Middle frontal gyrus (tissue), 1 donor: ENCODE data around the gene TP53.
A peak's percentile ranks its signal among the peaks of the same experiment; 100 is the strongest.
"Not testable (repeated sequence)": the region's sequence is repeated elsewhere in the genome, so short reads cannot be mapped to it uniquely, and the experiment has no call there.

Experiments used
- DNase-seq: peaks from one replicate; pipeline ENCODE4 v3.0.0-alpha.2; 2015; ENCODE audit warnings: low spot score; ENCODE audit errors: extremely low spot score

TP53 gene

DNA sequence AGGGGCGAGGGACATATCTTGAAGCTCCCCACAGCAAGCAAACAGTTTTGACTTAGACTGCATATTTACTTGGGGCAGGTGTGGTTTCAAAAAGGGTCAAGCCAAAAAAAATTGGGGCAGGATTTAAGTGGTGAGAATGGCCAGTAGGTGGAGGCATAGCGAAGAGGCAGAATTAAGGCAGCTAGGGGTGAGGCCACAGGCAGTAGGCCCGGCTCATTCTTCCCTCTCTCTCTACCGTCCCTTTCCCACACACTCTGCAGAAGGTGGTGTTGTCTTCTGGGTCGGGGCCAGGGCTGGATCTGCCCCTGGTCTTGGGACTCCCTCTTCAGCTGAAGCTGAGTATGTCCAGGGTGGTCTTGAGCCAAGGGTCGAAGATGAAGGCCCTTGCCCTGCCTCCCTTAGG lies 54.8 kb downstream of the TP53 start:
- no peak for DNase-seq

DNA sequence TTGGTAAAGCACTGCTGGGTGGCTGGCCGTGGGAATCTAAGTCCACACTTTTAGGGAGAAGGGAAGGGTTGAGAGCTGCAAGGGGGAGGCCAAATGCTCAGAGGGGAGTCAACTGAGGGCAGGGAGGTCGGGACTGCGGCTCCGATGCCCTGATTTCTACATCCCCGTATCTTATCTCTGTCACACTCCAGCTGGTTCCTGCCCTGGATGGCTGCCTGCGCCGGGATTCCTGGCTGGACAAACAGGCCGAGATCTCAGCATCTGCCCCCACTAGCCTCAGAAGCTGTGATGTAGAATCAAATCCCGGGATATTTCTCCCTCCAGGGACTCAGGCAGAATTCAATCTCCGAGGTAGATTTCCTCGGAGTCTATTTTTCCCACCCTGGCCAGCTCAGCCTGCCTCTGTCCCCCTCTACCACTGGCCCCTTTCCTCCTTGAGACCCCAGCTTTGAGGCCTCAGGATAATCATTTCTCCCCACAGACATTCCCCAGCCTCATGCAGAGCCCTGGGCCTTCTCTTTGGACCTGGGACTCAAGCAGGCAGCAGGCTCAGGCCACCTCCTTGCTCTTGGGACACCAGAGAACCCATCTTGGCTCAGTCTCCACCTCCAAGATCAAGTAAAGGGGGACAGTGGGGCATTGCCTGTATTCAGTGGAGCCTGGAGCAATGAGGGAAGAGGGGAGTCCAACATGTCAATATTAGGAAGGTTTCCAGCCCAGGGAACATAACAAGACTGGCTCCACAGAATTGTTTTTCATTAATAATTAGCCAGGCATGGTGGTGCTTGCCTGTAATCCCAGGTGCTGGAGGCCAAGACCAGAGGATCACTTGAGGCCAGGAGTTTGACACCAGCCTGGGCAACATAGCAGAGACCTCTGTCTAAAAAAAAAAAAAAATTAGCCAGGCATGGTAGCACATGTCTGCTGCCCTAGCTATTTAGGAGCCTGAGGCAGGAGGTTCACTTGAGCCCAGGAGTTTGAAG lies 55.6 kb downstream of the TP53 start:
- DNase-seq, result no peak

DNA sequence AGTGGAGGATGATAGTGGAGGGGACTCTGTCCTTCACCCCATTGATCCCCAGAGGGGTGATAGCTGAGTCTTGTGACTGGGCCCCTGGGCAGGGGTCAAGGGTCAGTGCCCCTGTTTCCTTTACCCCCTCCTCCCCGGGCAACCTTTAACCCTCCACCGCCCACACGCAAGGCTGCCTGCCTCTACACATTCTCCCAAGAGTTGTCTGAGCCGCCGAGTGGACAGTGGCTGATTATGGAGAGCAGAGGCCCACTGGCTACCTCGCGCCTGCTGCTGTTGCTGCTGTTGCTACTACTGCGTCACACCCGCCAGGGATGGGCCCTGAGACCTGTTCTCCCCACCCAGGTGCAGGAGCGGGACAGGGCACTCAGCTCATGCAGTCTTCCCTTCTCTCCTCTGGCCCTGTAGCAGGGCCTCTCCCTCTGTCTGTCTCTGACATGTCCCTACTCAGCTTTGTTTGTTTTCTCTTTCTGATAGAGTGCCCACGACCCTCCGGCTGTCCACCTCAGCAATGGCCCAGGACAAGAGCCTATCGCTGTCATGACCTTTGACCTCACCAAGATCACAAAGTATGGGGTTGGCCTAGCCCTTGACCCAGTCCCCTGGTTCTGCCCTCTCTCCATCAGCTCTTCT lies 57.2 kb downstream of the TP53 start, which contains the start of gene SHBG:
Gene SHBG (plus strand): TSS at position 197 of the 633 bp plus-strand sequence. CDS start 38 bp downstream, at position 235.
- no peak for DNase-seq

DNA sequence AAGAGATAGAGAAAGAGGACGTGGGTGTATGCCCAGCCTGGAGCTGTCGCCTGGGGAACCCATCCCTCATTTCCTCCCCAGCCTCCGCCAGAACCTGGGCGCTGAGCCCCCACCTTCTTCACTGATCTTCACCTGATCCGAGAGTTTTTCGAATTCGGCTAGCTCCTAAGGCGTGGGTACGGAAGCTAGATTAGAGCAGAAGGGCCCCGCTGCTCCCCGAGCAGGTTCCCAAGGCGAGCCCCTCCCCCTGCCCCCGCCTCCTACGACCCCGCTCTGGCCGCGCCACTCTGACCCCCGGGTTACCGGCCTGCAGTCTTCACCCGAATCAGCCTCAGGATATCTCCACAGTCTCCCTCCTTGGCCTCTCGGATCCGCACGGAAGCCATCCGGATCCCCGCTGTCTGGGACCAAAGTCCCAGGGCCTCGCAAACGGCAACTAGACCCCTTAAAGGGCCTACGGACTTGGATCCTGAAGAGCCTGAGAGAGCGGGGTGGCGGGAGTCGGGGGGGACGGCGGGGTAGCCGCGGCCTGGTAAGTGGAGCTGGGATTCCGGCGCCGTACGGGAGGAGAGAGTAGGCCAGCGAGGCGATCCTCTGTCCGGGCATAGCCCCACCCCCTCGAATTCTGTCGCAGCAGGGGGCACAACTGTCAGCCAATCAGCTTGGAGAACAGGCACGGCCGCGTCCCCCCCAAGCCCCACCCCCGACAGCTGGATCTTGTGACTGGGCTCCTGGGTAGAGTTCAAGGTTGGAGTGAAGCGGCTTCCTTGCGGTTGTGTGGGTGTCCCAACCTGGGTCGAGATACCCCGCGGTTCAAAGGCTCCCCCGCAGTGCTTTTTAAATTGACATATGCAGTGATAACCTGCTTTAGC lies 59.8 kb downstream of the TP53 start, which contains the start of gene SAT2:
Gene SAT2 (minus strand): TSS at position 572 of the 872 bp plus-strand sequence. CDS start 186 bp downstream, at position 386.
- DNase-seq, result peak; percentile 85

DNA sequence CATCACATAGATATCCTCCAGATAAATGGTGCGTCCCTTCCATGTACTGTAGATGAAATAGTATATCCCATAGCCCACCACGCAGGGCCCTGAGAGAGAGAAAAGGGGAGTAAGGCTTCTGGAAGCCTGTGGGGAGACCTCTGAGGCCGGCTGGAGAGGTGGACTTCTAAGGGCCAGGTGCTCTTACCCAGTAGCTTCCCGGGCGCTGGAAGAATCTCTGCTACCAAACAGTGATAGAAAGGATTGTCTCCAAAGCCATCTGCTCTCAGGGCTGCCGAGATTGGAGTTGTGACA lies 60.4 kb downstream of the TP53 start:
- no peak for DNase-seq

DNA sequence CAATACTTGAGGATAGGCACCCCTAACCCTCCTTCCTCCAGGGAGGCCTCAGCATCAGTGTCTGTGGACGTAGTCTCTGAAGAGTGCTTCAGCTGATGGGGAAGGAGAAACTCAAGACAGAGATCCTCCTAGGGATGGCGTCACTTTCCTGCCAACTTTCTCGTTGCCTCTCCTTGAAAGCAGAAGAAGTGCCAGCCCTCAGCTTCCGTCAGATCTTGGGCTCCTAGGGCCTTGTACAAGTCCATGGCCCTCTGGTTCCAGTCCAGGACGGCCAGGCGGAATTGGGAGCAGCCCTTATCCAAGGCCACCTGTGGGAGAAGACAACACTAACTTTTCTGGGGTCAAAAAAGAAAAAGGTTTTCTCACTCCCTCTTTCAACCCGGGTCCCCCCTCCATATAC lies 61.0 kb downstream of the TP53 start:
- no peak for DNase-seq

DNA sequence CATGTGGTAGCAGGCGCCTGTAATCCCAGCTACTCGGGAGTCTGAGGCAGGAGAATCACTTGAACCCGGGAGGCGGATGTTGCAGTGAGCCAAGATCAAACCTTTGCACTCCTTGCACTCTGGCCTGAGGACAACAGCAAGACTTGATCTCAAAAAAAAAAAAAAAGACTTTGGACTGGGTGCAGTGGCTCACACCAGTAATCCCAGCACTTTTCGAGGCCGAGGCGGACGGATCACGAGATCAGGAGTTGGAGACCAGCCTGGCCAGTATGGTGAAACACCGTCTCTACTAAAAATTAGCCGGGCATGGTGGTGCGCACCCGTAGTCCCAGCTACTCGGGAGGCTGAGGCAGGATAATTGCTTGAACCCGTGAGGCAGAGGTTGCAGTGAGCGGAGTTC lies 61.5 kb downstream of the TP53 start:
- DNase-seq, result not testable (repeated sequence)

DNA sequence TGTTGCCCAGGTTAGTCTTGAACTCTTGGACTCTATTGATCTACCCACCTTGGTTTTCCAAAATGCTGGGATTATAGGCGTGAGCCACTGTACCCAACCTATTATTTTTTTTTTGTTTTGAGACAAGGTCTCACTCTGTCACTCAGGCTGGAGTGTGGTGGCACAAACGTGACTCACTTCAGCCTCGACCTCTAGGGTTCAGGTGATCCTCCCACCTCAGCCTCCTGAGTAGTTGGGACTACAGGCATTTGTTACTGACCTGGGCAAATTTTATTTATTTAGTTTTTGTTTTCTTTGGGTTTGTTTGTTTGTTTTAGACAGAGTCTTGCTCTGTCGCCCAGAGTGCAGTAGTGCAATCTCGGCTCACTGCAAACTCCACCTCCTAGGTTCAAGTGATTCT lies 63.6 kb downstream of the TP53 start:
- DNase-seq, result no peak

DNA sequence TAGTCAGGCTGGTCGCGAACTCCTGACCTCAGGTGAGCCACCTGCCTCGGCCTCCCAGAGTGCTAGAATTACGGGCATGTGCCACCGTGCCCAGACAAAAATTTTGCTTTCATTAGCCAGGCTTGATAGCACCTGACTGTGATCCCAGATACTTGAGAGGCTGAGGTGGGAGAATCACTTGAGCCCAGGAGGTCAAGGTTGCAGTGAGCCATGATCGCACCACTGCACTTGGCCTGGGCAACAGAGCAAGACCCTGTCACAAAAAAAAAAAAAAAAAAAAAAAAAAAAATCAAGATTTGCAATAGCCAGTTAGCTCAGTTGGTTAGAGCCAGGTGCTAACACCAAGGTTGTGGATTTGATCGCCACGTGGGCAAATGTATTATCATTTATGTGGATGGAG lies 66.5 kb downstream of the TP53 start:
- DNase-seq, result no peak

DNA sequence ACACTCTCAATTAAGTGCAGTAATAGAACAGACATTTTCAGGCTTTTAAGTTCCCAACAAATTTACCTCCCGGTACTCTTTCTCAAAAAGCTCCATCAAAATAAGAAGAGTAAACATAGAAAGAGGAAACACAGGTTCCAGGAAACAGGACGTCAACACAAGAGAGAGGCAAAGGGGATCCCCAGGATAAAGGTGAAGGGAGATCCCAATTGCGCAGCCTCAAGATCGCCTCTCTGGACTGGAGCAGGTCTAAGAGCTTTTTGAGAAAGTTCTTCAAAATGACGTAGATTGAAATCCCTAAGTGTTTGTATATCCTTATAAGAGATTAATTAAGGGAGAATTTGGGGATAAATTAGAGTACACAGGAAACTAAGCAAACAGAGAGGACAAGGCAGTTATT lies 68.7 kb downstream of the TP53 start:
- DNase-seq, result no peak
